Activated CD8-positive, alpha-beta memory T cell treated with anti-CD3 and anti-CD28 coated beads for 1 hour (primary cell): ENCODE data around the gene CPZ.
"Not testable (repeated sequence)": the region's sequence is repeated elsewhere in the genome, so short reads cannot be mapped to it uniquely, and the experiment has no call there.

Experiments
- DNase-seq, 2 donors: peaks; one replicate each; pipeline ENCODE4 v3.0.0-alpha.2; 2020; ENCODE audit warnings: low read depth in 1 of 2; ENCODE audit errors: extremely low read depth in 1 of 2

CPZ gene

DNA sequence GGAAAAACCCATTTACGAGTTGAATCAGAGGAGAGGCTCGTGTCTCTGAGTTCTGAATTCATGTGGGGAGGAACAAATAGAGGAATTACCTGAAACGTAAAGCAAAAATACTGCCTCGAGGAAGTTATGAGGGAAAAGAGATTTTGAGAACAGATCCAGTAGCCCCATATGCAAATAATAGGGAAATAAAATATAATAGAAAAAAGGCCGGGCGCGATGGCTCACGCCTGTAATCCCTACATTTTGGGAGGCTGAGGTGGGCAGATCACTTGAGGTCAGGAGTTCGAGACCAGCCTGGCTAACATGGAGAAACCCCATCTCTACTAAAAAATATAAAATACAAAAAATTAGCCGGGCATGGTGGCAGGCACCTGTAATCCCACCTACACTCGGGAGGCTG lies 42.2 kb downstream of the CPZ start:
- DNase-seq: not testable (repeated sequence)

DNA sequence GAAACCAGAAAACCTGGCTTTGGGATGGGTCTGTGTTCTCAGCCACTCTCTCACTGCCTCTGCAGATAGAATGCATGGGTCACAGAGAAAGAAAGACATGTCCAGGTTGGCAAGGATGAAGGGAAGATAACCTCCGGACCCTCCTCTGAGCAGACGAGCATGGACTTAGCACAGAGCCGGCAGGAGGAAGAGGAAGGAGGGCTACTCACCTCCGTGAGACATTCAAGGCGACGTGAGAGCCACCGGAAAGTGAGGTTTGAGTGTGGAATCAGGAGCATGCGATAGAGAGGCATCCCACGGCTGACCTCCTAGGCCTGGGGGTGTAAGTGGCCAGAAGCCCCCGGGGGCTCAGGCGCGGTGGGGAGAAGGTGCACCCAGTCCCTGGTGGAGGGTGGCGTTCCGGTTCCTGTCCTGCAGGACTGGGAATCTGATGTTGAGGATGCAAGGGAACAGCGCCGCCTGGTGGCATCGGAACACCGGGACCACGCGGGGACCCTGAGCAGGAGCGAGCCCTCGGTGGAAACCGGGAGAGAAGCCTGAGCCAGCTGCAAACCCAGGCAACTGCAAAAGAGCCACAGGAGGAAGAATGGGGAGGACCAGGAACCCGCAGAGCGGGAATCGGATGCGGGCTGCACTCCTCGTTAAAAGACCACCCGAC lies 43.5 kb downstream of the CPZ start:
- not testable (repeated sequence) for DNase-seq

DNA sequence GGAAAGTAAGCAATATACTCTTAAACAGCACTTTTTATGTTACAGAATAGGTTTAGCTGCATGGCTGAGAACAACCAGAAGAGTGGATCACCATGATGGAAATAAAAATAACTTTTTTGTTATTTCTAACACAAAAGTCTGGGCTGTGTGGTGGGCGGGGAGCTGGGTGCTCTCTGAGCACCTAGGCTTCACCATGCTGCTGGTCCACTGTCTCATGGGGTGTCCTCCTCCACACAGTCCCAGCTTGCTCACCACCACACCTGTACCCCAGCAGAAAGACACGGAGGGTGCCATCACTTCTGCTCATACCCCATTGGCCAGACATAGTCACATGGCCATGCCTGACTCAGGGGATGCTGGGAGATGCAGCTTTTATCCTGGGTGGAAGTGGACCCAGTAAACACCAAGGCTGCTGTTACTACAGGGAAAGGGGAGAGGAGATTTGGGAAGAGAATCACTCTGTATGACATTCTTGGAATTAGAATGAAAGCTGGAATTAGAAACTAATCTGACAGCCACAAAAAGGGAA lies 45.0 kb downstream of the CPZ start:
- no peak for DNase-seq

DNA sequence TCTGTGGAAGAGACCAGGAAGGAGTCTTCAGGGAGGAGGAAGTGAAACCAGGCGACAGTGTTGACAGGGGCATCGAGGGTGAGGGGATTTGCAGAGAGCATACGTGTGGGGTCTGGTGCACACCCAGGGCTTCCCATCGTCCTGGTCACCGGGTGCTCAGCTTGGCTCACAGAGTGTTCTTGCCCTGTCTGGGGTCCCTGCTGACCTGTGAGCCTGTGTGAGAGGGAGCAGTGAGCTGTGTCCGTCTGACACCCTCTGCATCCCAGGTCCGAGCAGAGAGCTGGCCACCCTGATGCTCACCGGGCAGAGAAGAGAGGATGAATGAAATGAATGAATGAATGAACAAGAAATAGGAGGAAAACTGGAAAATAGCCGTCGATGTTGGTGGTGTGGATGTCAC lies 46.5 kb downstream of the CPZ start:
- DNase-seq: no peak

DNA sequence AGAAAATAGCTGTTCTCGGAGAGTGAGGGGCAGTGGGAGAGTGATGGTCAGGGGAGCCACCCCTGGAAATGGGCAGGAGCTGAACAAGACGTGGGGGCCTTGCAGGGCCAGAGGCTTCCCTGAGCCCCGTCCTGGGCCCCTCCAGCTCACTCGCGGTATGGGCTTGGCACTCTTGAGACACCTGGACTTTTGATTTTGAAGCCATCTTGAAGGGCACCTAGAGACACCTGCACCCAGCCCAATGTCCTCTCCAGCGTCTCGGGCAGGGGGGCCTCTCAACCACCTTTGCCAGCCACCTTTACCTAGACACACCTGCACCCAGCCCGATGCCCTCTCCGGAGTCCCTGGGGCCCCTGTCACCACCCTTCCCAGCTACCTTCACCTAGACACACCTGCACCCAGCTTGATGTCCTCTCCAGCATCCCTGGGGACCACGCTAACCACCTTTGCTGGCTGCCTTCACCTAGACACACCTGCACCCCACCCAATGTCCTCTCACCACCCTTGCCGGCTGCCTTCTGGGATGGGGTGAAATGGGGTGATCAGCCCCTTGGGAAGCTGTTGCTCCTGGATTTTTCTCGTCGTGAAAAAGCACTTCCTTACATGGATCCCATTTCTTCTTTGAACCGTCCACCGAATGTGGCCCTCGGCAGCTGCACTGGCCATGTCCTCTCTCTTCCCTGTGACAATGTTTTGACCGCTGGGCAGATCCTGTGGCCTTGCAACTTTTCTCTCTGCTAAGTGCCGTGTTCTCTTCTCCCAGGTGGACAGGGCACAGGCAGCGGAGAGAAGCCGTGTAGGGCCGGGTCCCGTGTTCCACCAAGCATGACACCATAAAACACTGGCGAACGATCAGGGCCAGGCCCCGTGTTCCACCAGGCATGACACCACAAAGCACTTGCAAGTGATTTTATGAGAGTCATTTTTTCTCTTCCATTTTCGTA lies 47.5 kb downstream of the CPZ start:
- no peak for DNase-seq

DNA sequence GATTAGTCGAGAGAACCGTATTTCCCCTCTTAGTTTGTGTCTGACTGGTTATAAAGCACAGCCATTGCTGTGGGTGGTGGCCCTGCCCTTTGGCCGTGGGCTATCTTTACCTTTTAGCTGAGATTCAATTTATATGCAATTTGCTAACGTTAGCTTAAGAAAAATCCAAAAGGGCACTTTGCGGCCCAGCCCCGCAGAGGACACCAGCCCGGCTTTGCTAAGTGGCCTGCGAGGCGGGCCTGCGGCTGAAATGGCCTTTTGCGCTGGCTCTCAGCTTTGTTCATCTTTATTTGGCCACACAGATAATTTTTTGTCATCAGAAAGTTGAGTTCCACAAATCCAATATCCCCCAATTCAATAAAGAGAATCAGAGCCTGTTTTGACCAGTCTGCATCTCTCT lies 48.3 kb downstream of the CPZ start:
- no peak for DNase-seq

DNA sequence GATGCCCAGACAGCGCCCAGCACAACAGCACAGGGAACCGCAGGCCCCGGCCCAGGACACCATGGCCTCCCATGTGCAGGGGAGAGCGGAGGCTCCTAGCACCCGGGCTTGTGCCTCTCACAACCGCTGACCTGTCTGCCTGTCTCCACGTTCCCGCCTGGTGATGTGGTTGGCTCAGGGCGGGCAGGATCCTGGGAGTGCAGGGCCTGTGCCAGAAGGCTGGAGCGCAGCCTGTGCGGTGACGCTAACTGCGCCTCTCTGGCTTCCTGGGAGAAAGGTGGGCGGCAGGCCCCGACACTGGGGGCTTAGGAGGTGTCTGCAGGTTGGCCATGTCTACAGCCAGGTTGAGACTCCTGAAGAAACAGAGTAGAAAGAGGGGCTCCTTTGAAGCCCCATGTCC lies 48.7 kb downstream of the CPZ start:
- DNase-seq: no peak

DNA sequence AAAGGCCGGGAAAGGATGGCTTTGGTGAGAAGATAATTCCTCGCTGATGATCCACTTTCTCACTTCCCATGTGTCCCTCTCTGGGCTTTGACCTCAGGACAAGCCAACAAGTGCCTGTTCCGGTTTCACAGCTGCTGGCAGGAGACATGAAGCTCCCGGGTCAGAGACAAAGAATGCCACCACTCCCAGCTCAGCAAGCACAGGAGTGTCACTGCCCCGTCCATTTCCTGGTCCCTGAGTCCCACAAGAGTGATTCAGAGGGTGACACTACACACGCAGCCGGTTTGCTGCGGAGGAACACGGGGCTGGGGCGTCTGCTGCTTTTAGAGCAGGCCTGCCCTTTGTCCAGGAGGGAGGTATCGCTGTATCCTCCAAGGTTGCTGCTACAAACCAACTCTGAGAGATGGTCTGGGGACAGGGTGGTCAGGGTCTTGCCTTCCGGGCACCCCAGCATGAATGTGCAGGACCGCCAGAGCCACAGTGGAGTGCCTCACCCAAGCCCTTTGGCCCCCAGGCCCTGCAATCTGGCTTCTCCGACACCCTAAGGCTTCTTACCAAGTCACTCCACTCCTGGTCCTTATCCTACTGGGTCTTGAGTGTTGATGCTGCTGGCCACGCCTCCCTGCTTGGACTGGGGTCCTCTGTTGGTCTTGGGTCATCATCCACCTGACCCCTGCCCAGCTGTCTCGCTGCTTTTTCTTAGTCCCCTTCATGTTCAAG lies 49.5 kb downstream of the CPZ start:
- no peak for DNase-seq

DNA sequence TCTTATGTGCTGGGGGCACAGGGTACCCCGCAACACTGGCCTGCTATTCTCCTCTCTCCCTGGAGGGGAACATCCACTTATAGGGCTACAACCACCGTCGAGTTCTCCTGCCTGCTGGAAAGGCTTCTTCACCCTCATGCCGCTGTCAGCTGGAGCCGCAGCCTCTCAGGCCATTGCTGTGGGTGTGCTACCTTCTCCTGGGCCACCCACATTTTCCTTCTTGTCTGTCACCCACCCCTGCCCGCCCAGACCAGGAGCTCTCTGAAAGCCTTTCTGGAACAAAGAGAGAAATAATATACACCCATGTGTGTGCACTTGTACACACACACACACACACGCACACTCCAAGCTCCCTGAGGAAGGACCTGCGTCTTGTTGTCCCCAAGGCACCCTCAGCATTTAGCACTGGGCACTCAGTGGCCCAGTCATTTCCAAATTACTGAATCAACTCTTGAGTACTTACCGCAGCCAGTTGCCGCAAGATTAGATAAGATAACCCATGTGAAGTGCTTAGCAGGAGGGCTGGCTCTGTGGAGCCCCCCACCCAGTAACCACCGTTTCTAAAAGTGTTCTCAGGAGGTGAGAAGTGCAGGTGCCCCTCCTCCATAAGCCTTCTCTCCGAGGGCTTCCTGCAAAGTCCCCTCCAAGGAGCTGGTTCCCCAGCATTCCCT lies 50.2 kb downstream of the CPZ start:
- DNase-seq: no peak

DNA sequence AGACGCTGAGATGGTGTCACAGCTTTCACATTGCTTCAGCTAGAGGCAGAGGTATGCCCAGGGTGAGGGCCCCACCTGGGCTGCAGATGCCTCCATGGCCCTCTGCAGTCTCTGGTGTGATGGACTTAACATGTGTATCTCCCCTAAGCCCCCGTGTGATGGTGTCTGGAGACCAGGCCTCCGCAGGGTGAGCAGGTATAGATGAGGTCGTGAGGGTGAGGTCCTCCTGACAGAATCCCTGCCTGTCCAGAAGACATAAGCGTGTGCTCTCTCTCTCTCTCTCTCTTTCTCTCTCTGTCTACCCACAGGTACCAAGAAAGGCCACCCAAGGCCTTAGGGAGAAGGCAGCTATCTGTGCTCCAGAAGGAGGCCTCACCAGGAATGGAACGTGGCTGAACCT lies 50.9 kb downstream of the CPZ start:
- no peak for DNase-seq

DNA sequence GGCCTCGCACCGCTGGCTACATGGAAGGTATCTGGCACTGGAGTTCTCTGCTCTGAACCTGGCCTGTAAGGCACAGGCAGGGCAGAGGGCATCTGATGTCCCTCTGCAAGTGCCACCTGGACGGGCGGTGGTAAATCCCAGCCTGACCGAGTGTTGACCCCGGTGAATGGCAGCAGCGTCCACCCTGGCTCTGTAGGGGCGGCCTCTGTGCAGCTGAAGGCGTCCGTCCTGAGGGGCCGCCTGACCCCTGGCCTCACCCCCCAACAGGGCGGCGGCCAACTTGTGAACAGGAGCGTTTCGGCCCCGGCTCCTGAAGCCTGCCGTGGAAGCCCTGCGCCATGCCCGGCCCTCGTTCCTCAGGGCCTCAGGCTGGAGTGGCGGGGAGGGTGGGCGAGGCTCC lies 51.4 kb downstream of the CPZ start:
- no peak for DNase-seq

DNA sequence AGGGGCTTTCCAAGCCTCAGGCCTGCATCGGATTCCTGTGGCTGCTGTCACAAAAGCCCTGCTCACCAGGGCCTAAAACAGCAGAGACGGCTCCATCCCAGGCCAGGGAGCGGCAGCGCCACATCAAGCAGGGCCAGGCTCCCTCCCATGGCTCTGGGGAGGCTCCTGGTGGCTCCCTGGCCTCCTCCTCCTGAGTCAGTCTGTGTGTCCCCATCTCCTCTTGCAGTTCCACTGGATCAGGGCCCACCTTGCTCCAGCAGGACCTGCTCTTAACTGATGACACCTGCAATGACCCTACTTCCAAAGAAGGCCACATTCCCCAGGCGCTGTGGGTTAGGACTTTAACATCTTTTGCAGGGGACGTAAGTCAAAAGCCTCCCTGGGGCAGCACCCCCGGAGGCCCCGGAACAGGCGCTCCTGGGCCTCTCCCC lies 51.9 kb downstream of the CPZ start:
- DNase-seq: no peak

DNA sequence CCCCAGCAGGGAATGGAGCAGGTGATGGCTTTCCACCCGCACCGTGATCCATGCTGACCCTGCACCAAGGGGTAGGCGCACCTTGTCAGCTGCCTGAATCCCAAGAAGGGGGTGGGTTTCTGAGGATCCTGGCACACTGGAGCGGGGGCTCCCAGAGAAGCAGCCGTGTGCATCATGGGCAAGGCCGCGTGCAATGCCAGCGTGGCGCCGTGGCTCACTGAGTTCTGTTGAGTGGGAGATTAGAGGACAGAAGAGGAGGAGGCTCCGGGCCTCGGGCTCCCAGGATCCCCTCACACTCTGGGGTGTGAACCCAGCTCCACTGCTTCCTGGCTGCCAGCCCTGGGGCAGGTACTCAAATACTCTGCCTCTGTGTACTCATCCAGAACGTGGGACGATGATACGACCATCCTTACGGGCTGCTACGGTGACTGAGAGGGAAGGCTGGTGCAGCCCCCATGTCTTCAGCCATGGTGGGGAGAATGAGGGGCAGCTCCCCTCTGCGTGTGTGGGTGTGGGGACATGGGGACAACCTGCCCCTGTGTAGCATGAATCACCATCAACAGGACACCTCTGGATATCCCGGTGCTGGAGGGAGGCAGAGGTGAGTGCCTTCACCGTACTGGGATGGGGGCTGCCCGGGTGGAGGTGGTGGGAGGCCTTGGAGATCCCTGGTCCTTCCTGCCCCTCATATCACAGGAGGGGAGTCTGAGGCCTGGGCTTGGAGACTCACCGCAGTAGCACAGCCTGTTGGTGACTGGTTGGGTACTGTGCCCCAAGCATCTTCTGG lies 52.6 kb downstream of the CPZ start:
- no peak for DNase-seq

DNA sequence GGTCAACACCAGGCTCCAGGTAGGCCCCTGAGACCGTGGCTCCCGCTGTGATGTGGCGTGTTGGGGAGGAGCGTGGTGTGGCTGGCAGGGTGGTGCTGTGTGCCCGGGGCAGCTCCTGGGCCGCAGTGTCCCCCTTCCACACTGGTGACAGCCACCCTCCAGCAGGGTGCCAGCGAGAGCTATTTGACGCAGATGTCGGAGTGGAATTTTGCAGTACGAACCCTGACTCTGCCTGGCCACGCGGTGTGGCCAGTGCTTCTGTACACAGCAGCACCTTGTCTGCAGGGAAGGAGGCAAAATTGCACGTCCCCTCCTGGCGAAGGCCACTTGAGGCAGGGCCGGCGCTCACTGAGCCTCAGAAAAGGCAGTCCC lies 53.2 kb downstream of the CPZ start:
- DNase-seq: no peak

DNA sequence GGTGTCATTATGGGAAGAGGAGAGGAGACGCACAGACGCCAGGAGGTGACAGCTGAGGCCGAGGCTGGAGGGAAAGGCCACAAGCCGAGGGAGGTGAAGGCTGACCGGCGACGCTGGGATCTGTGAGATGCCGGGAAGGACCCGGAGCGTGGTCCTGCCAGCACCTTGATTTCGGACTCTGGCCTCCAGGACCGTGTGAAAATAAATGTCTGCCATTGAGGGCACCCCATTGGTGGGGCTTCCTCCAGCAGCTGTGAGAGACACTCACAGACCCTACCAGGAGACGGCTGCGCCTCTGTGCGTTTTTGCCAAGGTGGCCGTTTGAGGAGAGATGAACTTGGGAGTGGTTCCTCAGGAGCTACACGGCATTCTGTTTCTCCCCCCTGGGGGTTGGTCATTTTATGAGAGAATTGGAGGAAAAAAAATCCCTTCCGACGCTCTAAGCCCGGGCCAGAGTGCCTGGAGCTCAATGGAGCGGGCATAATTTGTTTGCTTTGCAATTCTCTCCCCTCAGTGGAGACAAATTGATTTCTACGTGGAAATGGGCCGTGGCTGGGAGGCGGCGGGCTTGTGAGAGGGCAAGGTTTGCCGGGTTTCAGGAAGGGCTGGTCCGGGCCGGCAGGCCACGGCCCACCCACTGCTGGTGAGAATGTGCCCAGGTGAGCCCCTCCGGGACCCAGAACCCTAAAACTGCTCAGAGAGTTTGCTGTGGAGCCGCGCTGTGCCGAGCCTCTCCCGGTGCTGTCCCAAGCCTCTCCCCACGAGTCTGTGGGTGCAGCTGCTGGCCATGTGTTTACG lies 53.9 kb downstream of the CPZ start:
- no peak for DNase-seq

DNA sequence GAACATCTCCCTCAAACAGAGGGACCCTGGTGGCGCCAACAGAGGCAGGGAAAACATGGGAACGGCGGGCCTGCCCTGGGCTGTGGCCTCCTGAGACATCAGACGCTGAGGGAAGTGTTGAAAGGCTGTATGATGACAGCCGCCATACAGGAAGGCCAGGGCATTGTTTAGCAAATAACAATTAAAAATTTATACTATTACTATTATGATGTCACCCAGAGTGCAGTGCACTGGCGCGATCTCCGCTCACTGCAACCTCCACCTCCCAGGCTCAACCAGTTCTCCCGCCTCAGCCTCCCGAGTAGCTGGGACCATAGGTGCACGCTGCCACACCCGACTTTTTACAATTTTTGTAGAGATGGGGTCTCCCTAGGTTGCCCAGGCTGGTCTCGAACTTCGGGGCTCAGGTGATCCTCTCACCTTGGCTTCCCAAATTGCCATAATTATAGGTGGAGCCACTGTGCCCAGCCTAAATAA lies 54.6 kb downstream of the CPZ start:
- DNase-seq: no peak

DNA sequence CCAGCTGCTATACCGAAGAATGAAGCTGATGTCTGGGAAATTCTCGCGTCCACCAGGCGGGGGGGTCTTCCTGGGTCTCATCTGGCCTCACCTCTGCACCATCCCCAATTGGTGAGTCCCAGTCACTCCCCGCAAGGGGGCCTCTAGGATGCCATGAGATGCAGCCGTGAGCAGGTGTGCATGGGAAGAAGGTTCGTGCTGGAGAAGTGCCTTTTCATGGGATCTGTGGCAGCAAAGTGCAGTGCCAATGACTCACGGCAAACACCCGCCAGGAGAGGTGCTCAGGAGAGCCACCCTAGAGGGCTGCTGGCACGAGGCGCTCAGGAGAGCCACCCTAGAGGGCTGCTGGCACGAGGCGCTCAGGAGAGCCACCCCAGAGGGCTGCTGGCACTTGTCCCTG lies 55.1 kb downstream of the CPZ start:
- DNase-seq: no peak

DNA sequence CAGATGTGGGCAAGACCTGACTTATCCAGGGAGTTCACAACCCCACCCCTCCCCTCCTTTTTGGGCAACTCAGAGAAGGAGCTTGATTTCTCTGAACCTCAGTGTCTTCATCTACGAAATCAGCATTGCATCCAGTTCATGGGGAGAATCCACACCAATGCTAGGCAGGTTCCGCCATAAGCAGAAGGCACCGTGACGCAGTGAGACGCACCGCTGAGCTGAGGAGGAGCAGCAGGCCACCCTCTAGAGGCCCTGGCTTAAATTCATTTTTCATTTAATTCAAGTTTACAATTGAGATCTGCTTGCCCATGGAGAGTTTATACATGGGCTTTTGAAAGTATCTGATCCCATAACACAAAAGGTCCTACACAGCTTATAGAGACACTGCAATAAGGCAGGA lies 55.7 kb downstream of the CPZ start:
- no peak for DNase-seq
